ENCODE data around the gene AAMP.

DNA sequence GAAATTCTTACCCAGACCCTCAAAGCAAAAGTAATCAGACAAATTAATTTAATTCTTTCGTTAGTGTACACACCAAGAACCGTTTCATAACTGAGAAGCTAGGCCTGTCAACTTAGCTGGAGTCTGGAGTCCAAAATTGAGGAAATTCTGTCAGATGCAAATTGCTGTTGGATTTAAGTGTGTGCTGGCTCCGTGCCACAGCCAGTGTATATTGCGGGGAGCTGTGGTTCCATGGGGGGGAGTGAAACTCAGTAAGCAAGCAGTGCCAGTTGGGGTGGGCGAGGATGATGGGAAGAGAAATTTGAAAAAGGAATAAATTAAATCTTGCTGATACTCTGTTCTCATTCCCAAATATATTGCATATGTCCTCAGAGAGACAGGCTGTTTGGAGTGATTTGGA, 48.9 kb downstream of the AAMP start:
- TF ChIP-seq FOXK2 (IDR thresholded peaks at IDR 0.05) (no peak), ZNF384 (IDR thresholded peaks at IDR 0.05) (no peak), BHLHE40 (IDR thresholded peaks at IDR 0.05; ENCODE audit: borderline replicate concordance) (no peak), NFRKB (IDR thresholded peaks at IDR 0.05) (no peak), ARNT (IDR thresholded peaks at IDR 0.05) (no peak)

Measured in HEK293T (cell line).